ENCODE data around the gene TGFBRAP1.
"Not testable (repeated sequence)": the region's sequence is repeated elsewhere in the genome, so short reads cannot be mapped to it uniquely, and the experiment has no call there.

The TGFBRAP1 gene

GRCh38 chr2:105357122-105357521 lies 27.6 kb upstream of the TGFBRAP1 start:
- no peak for DNase-seq (ENCODE audit: low read depth in 2 of 2, low spot score in 1 of 2)

GRCh38 chr2:105344704-105345345 lies 15.3 kb upstream of the TGFBRAP1 start:
- no peak for DNase-seq (ENCODE audit: low read depth in 2 of 2, low spot score in 1 of 2)

GRCh38 chr2:105339414-105339813 lies 9.9 kb upstream of the TGFBRAP1 start:
- no peak for DNase-seq (ENCODE audit: low read depth in 2 of 2, low spot score in 1 of 2)

GRCh38 chr2:105338020-105338385 lies 8.5 kb upstream of the TGFBRAP1 start:
- DNase-seq (ENCODE audit: low read depth in 2 of 2, low spot score in 1 of 2): no peak

GRCh38 chr2:105337122-105338019 lies 7.8 kb upstream of the TGFBRAP1 start, which contains the start of gene C2orf49:
Gene C2orf49 (plus strand): TSS chr2:105337540. CDS start chr2:105337588, 48 bp downstream.
- peak; percentile 77 to 83 for DNase-seq (ENCODE audit: low read depth in 2 of 2, low spot score in 1 of 2)

- DNase-seq (ENCODE audit: low read depth in 2 of 2, low spot score in 1 of 2): no peak
Measured at GRCh38 chr2:105336786-105337121, 7.2 kb upstream of the TGFBRAP1 start.

GRCh38 chr2:105335469-105335868 lies 5.9 kb upstream of the TGFBRAP1 start:
- DNase-seq (ENCODE audit: low read depth in 2 of 2, low spot score in 1 of 2): no peak

GRCh38 chr2:105334211-105334610 lies 4.7 kb upstream of the TGFBRAP1 start:
- no peak for DNase-seq (ENCODE audit: low read depth in 2 of 2, low spot score in 1 of 2)

GRCh38 chr2:105330681-105331375 lies 1.3 kb upstream of the TGFBRAP1 start:
- DNase-seq (ENCODE audit: low read depth in 2 of 2, low spot score in 1 of 2): no peak

- no peak for DNase-seq (ENCODE audit: low read depth in 2 of 2, low spot score in 1 of 2)
Measured at GRCh38 chr2:105329197-105329554, 359 bp downstream of the TGFBRAP1 start.

GRCh38 chr2:105328281-105329196 lies 996 bp downstream of the TGFBRAP1 start:
- DNase-seq (ENCODE audit: low read depth in 2 of 2, low spot score in 1 of 2): no peak

GRCh38 chr2:105327690-105328089 lies 1.8 kb downstream of the TGFBRAP1 start:
- no peak for DNase-seq (ENCODE audit: low read depth in 2 of 2, low spot score in 1 of 2)

- DNase-seq (ENCODE audit: low read depth in 2 of 2, low spot score in 1 of 2): not testable (repeated sequence)
Measured at GRCh38 chr2:105327271-105327670, 2.3 kb downstream of the TGFBRAP1 start.

- no peak for DNase-seq (ENCODE audit: low read depth in 2 of 2, low spot score in 1 of 2)
Measured at GRCh38 chr2:105325389-105325963, 4.1 kb downstream of the TGFBRAP1 start.

GRCh38 chr2:105324732-105325131 lies 4.8 kb downstream of the TGFBRAP1 start:
- no peak for DNase-seq (ENCODE audit: low read depth in 2 of 2, low spot score in 1 of 2)

GRCh38 chr2:105324101-105324500 lies 5.4 kb downstream of the TGFBRAP1 start:
- no peak for DNase-seq (ENCODE audit: low read depth in 2 of 2, low spot score in 1 of 2)

- DNase-seq (ENCODE audit: low read depth in 2 of 2, low spot score in 1 of 2): no peak
Measured at GRCh38 chr2:105323111-105323510, 6.4 kb downstream of the TGFBRAP1 start.

GRCh38 chr2:105321875-105322646 lies 7.5 kb downstream of the TGFBRAP1 start:
- DNase-seq (ENCODE audit: low read depth in 2 of 2, low spot score in 1 of 2): no peak

GRCh38 chr2:105320651-105321215 lies 8.8 kb downstream of the TGFBRAP1 start:
- no peak for DNase-seq (ENCODE audit: low read depth in 2 of 2, low spot score in 1 of 2)

Data from stimulated activated CD8-positive, alpha-beta memory T cell treated with anti-CD3 and anti-CD28 coated beads, Interleukin-4, amount 100 ng/mL, for 1 hour (primary cell).